ENCODE results near the gene MRPL3. TPM values are rescaled to one million over a fixed set of nuclear protein-coding genes. Genes with fewer than 3 reads are reported as not detected.

MRPL3 gene
- total and polyA plus RNA-seq, 2 experiments from 2014 or later = 115 to 120 TPM

- no peak for DNase-seq
- no peak overlapping the region for H3K4me2 ChIP-seq (ENCODE audit: unreplicated experiment)
- no peak overlapping the region for H3K27ac ChIP-seq
- H3K36me3 ChIP-seq (ENCODE audit: low read depth) = peaks cover 18% of the 10 kb centered on the region
- H3F3A ChIP-seq (ENCODE audit: insufficient read depth) = no peaks in the 10 kb centered on the region
- peaks cover 67% of the 10 kb centered on the region for H3K79me2 ChIP-seq (ENCODE audit: insufficient read depth)
- no peaks in the 10 kb centered on the region for H4K20me1 ChIP-seq (ENCODE audit: insufficient read depth)
- H3K27me3 ChIP-seq (replicated peaks; ENCODE audit: insufficient read depth) = no peaks in the 10 kb centered on the region
- no peak overlapping the region for H3K9ac ChIP-seq
- H3K4me1 ChIP-seq (ENCODE audit: insufficient read depth) = no peaks in the 10 kb centered on the region
- H3K9me2 ChIP-seq (ENCODE audit: insufficient read depth) = no peaks in the 10 kb centered on the region
- in situ Hi-C loops (cut with MboI) = no loop called here
- H3K4me3 ChIP-seq = no peak overlapping the region
- H3K9me3 ChIP-seq (ENCODE audit: low read depth) = no peaks in the 10 kb centered on the region
- no peak overlapping the region for H2AFZ ChIP-seq
- TF ChIP-seq EZH2 (IDR thresholded peaks at IDR 0.05; ENCODE audit: insufficient read depth, poor library complexity, severe bottlenecking) (no peak), EZH2phosphoT487 (IDR thresholded peaks at IDR 0.05; ENCODE audit: insufficient read depth, low read depth) (no peak)
Observed at GRCh38 chr3:131474115-131474514, 28.7 kb downstream of the MRPL3 start.

GRCh38 chr3:131470377-131470776 is 32.4 kb downstream of the MRPL3 start:
- 88 to 97% methylated on average over 2 of the region's 2 CpGs for WGBS, 2 experiments (ENCODE audit: low coverage in 1 of 2, low lambda C conversion rate in 2 of 2, missing lambda C conversion rate in 2 of 2)
- Histone ChIP-seq H3K36me3 (ENCODE audit: low read depth) (peaks cover 43% of the 10 kb centered on the region), H3K9me3 (ENCODE audit: low read depth) (no peaks in the 10 kb centered on the region), H3K27ac (no peak overlapping the region), H3K27me3 (replicated peaks; ENCODE audit: insufficient read depth) (no peaks in the 10 kb centered on the region), H3K4me2 (ENCODE audit: unreplicated experiment) (no peak overlapping the region), H3K9me2 (ENCODE audit: insufficient read depth) (no peaks in the 10 kb centered on the region), H4K20me1 (ENCODE audit: insufficient read depth) (no peaks in the 10 kb centered on the region), H3K9ac (no peak overlapping the region), H3K4me1 (ENCODE audit: insufficient read depth) (no peaks in the 10 kb centered on the region), H3F3A (ENCODE audit: insufficient read depth) (no peaks in the 10 kb centered on the region), H3K79me2 (ENCODE audit: insufficient read depth) (peaks cover 36% of the 10 kb centered on the region), H2AFZ (no peak overlapping the region), H3K4me3 (no peak overlapping the region)
- TF ChIP-seq EZH2 (IDR thresholded peaks at IDR 0.05; ENCODE audit: insufficient read depth, poor library complexity, severe bottlenecking) (no peak), EZH2phosphoT487 (IDR thresholded peaks at IDR 0.05; ENCODE audit: insufficient read depth, low read depth) (no peak)
- DNase-seq = no peak
- in situ Hi-C loops (cut with MboI) = no loop called here

- H3K79me2 ChIP-seq (ENCODE audit: insufficient read depth) = no peaks in the 10 kb centered on the region
- WGBS, 2 experiments (ENCODE audit: low coverage in 1 of 2, low lambda C conversion rate in 2 of 2, missing lambda C conversion rate in 2 of 2) = 79 to 85% methylated on average over 3 of the region's 3 CpGs
- DNase-seq = no peak
- no peak overlapping the region for H2AFZ ChIP-seq
- H3K9me2 ChIP-seq (ENCODE audit: insufficient read depth) = no peaks in the 10 kb centered on the region
- TF ChIP-seq EZH2phosphoT487 (IDR thresholded peaks at IDR 0.05; ENCODE audit: insufficient read depth, low read depth) (no peak), EZH2 (IDR thresholded peaks at IDR 0.05; ENCODE audit: insufficient read depth, poor library complexity, severe bottlenecking) (no peak)
- H3K4me3 ChIP-seq = no peak overlapping the region
- H3K9me3 ChIP-seq (ENCODE audit: low read depth) = no peaks in the 10 kb centered on the region
- in situ Hi-C loops (cut with MboI) = no loop called here
- no peak overlapping the region for H3K9ac ChIP-seq
- H3K4me2 ChIP-seq (ENCODE audit: unreplicated experiment) = no peak overlapping the region
- no peaks in the 10 kb centered on the region for H4K20me1 ChIP-seq (ENCODE audit: insufficient read depth)
- peaks cover 16% of the 10 kb centered on the region for H3K4me1 ChIP-seq (ENCODE audit: insufficient read depth)
- peaks cover 36% of the 10 kb centered on the region for H3F3A ChIP-seq (ENCODE audit: insufficient read depth)
- peaks cover 25% of the 10 kb centered on the region; the same call in 1 of the 2 replicates for H3K36me3 ChIP-seq (ENCODE audit: low read depth)
- no peak overlapping the region for H3K27ac ChIP-seq
- no peaks in the 10 kb centered on the region for H3K27me3 ChIP-seq (replicated peaks; ENCODE audit: insufficient read depth)
Observed at GRCh38 chr3:131458653-131459052, 44.1 kb downstream of the MRPL3 start.

GRCh38 chr3:131457220-131457619 is 45.6 kb downstream of the MRPL3 start:
- no peak for DNase-seq
- no peaks in the 10 kb centered on the region for H4K20me1 ChIP-seq (ENCODE audit: insufficient read depth)
- peaks cover 19% of the 10 kb centered on the region; the same call in 1 of the 2 replicates for H3K36me3 ChIP-seq (ENCODE audit: low read depth)
- peaks cover 20% of the 10 kb centered on the region for H3K4me1 ChIP-seq (ENCODE audit: insufficient read depth)
- no peaks in the 10 kb centered on the region for H3K9me2 ChIP-seq (ENCODE audit: insufficient read depth)
- no peak overlapping the region for H3K4me2 ChIP-seq (ENCODE audit: unreplicated experiment)
- no peaks in the 10 kb centered on the region for H3K27me3 ChIP-seq (replicated peaks; ENCODE audit: insufficient read depth)
- no peak overlapping the region for H3K9ac ChIP-seq
- no peaks in the 10 kb centered on the region for H3K9me3 ChIP-seq (ENCODE audit: low read depth)
- H3K79me2 ChIP-seq (ENCODE audit: insufficient read depth) = no peaks in the 10 kb centered on the region
- TF ChIP-seq EZH2 (IDR thresholded peaks at IDR 0.05; ENCODE audit: insufficient read depth, poor library complexity, severe bottlenecking) (no peak), EZH2phosphoT487 (IDR thresholded peaks at IDR 0.05; ENCODE audit: insufficient read depth, low read depth) (no peak)
- no peak overlapping the region for H3K27ac ChIP-seq
- in situ Hi-C loops (cut with MboI) = no loop called here
- no peak overlapping the region for H2AFZ ChIP-seq
- peaks cover 36% of the 10 kb centered on the region for H3F3A ChIP-seq (ENCODE audit: insufficient read depth)
- no peak overlapping the region for H3K4me3 ChIP-seq
- 100% methylated on average over 1 of the region's 1 CpG for WGBS, 2 experiments (ENCODE audit: low coverage in 1 of 2, low lambda C conversion rate in 2 of 2, missing lambda C conversion rate in 2 of 2)

GRCh38 chr3:131454501-131454900 is 48.3 kb downstream of the MRPL3 start:
- Histone ChIP-seq H2AFZ (no peak overlapping the region), H3K4me1 (ENCODE audit: insufficient read depth) (peaks cover 20% of the 10 kb centered on the region), H3K79me2 (ENCODE audit: insufficient read depth) (no peaks in the 10 kb centered on the region), H3K9me3 (ENCODE audit: low read depth) (no peaks in the 10 kb centered on the region), H3K27ac (0 out of 2 replicates have a peak overlapping the region, but pooled peaks have one; percentile 5), H4K20me1 (ENCODE audit: insufficient read depth) (no peaks in the 10 kb centered on the region), H3K4me3 (no peak overlapping the region), H3K27me3 (replicated peaks; ENCODE audit: insufficient read depth) (no peaks in the 10 kb centered on the region), H3K9ac (no peak overlapping the region), H3F3A (ENCODE audit: insufficient read depth) (peaks cover 36% of the 10 kb centered on the region), H3K36me3 (ENCODE audit: low read depth) (peaks cover 4% of the 10 kb centered on the region; the same call in 1 of the 2 replicates), H3K9me2 (ENCODE audit: insufficient read depth) (no peaks in the 10 kb centered on the region), H3K4me2 (ENCODE audit: unreplicated experiment) (no peak overlapping the region)
- TF ChIP-seq EZH2 (IDR thresholded peaks at IDR 0.05; ENCODE audit: insufficient read depth, poor library complexity, severe bottlenecking) (no peak), EZH2phosphoT487 (IDR thresholded peaks at IDR 0.05; ENCODE audit: insufficient read depth, low read depth) (no peak)
- peak; percentile 76 for DNase-seq
- in situ Hi-C loops (cut with MboI) = no loop called here
